CD4-positive, CD25-positive, alpha-beta regulatory T cell (primary cell): ENCODE measurements around the gene SMAD2. TPM values are rescaled to one million over a fixed set of nuclear protein-coding genes. Genes with fewer than 3 reads are reported as not detected.
A peak's percentile ranks its signal among the peaks of the same experiment; 100 is the strongest.

Source experiments
- ATAC-seq, 2 donors: fragments of 150-1000 bp; cut with Tn5 transposase; one replicate each; pipeline ENCODE4 v1.10.0; 2021; ENCODE audit warnings: low read depth in 2 of 2, moderate number of reproducible peaks in 2 of 2, moderate library complexity in 1 of 2
- DNase-seq, 3 donors: peaks; one replicate each; pipeline versions ENCODE4 v3.0.0 to v3.0.0-alpha.2; 2012 to 2022; ENCODE audit warnings: mixed read lengths in 1 of 3
- H3K27ac ChIP-seq: one replicate; pipeline ENCODE4 v1.7.0; 2013; ENCODE audit warnings: mild to moderate bottlenecking, low read length; ENCODE audit not compliant: insufficient read depth, poor library complexity, severe bottlenecking
- H3K27me3 ChIP-seq: one replicate; pipeline ENCODE4 v1.7.0; 2013; ENCODE audit warnings: low read length; ENCODE audit not compliant: control insufficient read depth, insufficient read depth
- H3K36me3 ChIP-seq: one replicate; pipeline ENCODE4 v1.7.0; 2013; ENCODE audit warnings: mild to moderate bottlenecking, low read length, moderate library complexity; ENCODE audit not compliant: control insufficient read depth, insufficient read depth
- H3K4me1 ChIP-seq: 2 replicates; pipeline ENCODE4 v1.7.0; 2013; ENCODE audit warnings: mild to moderate bottlenecking, low read length; ENCODE audit not compliant: insufficient read depth, control insufficient read depth, poor library complexity, severe bottlenecking
- H3K4me3 ChIP-seq: one replicate; pipeline ENCODE4 v1.7.0; 2013; ENCODE audit warnings: low read depth, mild to moderate bottlenecking, low read length, moderate library complexity
- H3K9me3 ChIP-seq, 2 experiments: 1 replicate in 1 of 2; 2 replicates in 1 of 2; pipeline ENCODE4 v1.7.0; 2013; ENCODE audit warnings: low read length in 2 of 2, mild to moderate bottlenecking in 1 of 2, moderate library complexity in 1 of 2; ENCODE audit not compliant: control insufficient read depth in 2 of 2
- H3K27ac Mint-ChIP-seq, 3 donors: one replicate each; pipeline ENCODE4 v1.8.0; 2020 to 2022; ENCODE audit warnings: mild to moderate bottlenecking in 3 of 3, mixed read lengths in 3 of 3, moderate library complexity in 2 of 3
- H3K27me3 Mint-ChIP-seq: one replicate; pipeline ENCODE4 v1.8.0; 2022; ENCODE audit warnings: mild to moderate bottlenecking, mixed read lengths
- H3K36me3 Mint-ChIP-seq: one replicate; pipeline ENCODE4 v1.8.0; 2020; ENCODE audit warnings: mixed read lengths
- H3K4me1 Mint-ChIP-seq, 4 donors: one replicate each; pipeline ENCODE4 v1.8.0; 2020 to 2022; ENCODE audit warnings: mixed read lengths in 4 of 4, mild to moderate bottlenecking in 1 of 4
- H3K4me3 Mint-ChIP-seq, 4 donors: one replicate each; pipeline ENCODE4 v1.8.0; 2020 to 2022; ENCODE audit warnings: mild to moderate bottlenecking in 4 of 4, mixed read lengths in 4 of 4, moderate library complexity in 3 of 4
- H3K9me3 Mint-ChIP-seq, 7 donors: one replicate each; pipeline ENCODE4 v1.8.0; 2020 to 2022; ENCODE audit warnings: mixed read lengths in 7 of 7, mild to moderate bottlenecking in 3 of 7, moderate library complexity in 2 of 7
- polyA plus RNA-seq, 4 donors: library from polyadenylated mRNA; unstranded; fragments of 300-500 nt; fragmentation: Illumina TruSeq; gene quantifications; one replicate each; pipeline ENCODE4 v1.2.3, GENCODE V29; 2021
- total RNA-seq: library from RNA; stranded (reverse); gene quantifications from one replicate; pipeline ENCODE4 v1.2.3, GENCODE V29; 2022

Gene SMAD2
- total and polyA plus RNA-seq, 5 donors from 2014 or later = 78.1 to 115 (median 94.5) TPM

GRCh38 chr18:47930931-47931717 is 665 bp upstream of the SMAD2 start:
- Histone ChIP-seq H3K27me3 (no peaks in the 10 kb centered on the region), H3K4me3 (peak overlapping the region; percentile 72), H3K9me3 (no peaks in the 10 kb centered on the region), H3K27ac (peak overlapping the region; percentile 90), H3K4me1 (peaks cover 49% of the 10 kb centered on the region), H3K36me3 (no peaks in the 10 kb centered on the region)
- Mint-ChIP-seq H3K27ac (peak overlapping the region; percentile 86 to 92 (median 91)), H3K4me3 (peak overlapping the region; percentile 85 to 89 (median 86)), H3K4me1 (peaks cover 31 to 48% (median 39%) of the 10 kb centered on the region in 4 donors), H3K9me3 (no peaks in the 10 kb centered on the region), H3K36me3 (no peaks in the 10 kb centered on the region), H3K27me3 (peaks cover 7% of the 10 kb centered on the region)
- ATAC-seq = peak; percentile 81 to 84
- peak; percentile 92 to 97 (median 95) for DNase-seq

- H3K27me3 ChIP-seq = no peaks in the 10 kb centered on the region
- peaks cover 55% of the 10 kb centered on the region for H3K4me1 ChIP-seq
- no peaks in the 10 kb centered on the region for H3K36me3 ChIP-seq
- DNase-seq (no peak), ATAC-seq (no peak)
- peak overlapping the region; percentile 86 for H3K27ac ChIP-seq
- Mint-ChIP-seq H3K4me3 (peak overlapping the region; percentile 89 to 96 (median 92)), H3K36me3 (no peaks in the 10 kb centered on the region), H3K27ac (peak overlapping the region; percentile 59 to 88 (median 66)), H3K27me3 (peaks cover 7% of the 10 kb centered on the region), H3K4me1 (peaks cover 45 to 60% (median 52%) of the 10 kb centered on the region in 4 donors), H3K9me3 (no peaks in the 10 kb centered on the region)
- no peaks in the 10 kb centered on the region for H3K9me3 ChIP-seq
- peak overlapping the region; percentile 95 for H3K4me3 ChIP-seq
Observed at GRCh38 chr18:47929681-47930198, 719 bp downstream of the SMAD2 start.

- peak in 2 of 3 donors; percentile 18 to 66 for DNase-seq
- Mint-ChIP-seq H3K27me3 (peaks cover under 1% of the 10 kb centered on the region), H3K27ac (peak overlapping the region; percentile 66 to 86 (median 79)), H3K4me3 (peak overlapping the region; percentile 86 to 96 (median 90)), H3K9me3 (no peaks in the 10 kb centered on the region), H3K4me1 (peaks cover 43 to 65% (median 50%) of the 10 kb centered on the region in 4 donors), H3K36me3 (no peaks in the 10 kb centered on the region)
- Histone ChIP-seq H3K36me3 (no peaks in the 10 kb centered on the region), H3K27me3 (no peaks in the 10 kb centered on the region), H3K4me1 (peaks cover 61% of the 10 kb centered on the region), H3K9me3 (no peaks in the 10 kb centered on the region), H3K27ac (peak overlapping the region; percentile 86), H3K4me3 (peak overlapping the region; percentile 95)
- ATAC-seq = no peak
Observed at GRCh38 chr18:47928466-47928865, 2.0 kb downstream of the SMAD2 start.

GRCh38 chr18:47926101-47926850 is 4.2 kb downstream of the SMAD2 start:
- H3K9me3 ChIP-seq = no peaks in the 10 kb centered on the region
- H3K4me3 ChIP-seq = peak overlapping the region; percentile 37
- Mint-ChIP-seq H3K4me1 (peaks cover 45 to 77% (median 53%) of the 10 kb centered on the region in 4 donors), H3K27ac (peak overlapping the region; percentile 37 to 66 (median 55)), H3K36me3 (peaks cover 5% of the 10 kb centered on the region), H3K27me3 (no peaks in the 10 kb centered on the region), H3K4me3 (peak overlapping the region; percentile 37 to 71 (median 54)), H3K9me3 (no peaks in the 10 kb centered on the region)
- DNase-seq (no peak), ATAC-seq (no peak)
- H3K27me3 ChIP-seq = no peaks in the 10 kb centered on the region
- no peaks in the 10 kb centered on the region for H3K36me3 ChIP-seq
- H3K4me1 ChIP-seq = peaks cover 66% of the 10 kb centered on the region
- peak overlapping the region; percentile 48 for H3K27ac ChIP-seq

GRCh38 chr18:47919916-47920315 is 10.5 kb downstream of the SMAD2 start:
- Histone ChIP-seq H3K27ac (no peak overlapping the region), H3K4me1 (peaks cover 39% of the 10 kb centered on the region), H3K9me3 (no peaks in the 10 kb centered on the region), H3K4me3 (no peak overlapping the region), H3K36me3 (no peaks in the 10 kb centered on the region), H3K27me3 (no peaks in the 10 kb centered on the region)
- no peaks in the 10 kb centered on the region for H3K27me3 Mint-ChIP-seq
- H3K36me3 Mint-ChIP-seq = peaks cover 9% of the 10 kb centered on the region
- H3K27ac Mint-ChIP-seq = no peak overlapping the region
- no peaks in the 10 kb centered on the region for H3K9me3 Mint-ChIP-seq
- peaks cover 24 to 93% (median 63%) of the 10 kb centered on the region in 4 donors for H3K4me1 Mint-ChIP-seq
- ATAC-seq (no peak), DNase-seq (no peak)
- no peak overlapping the region for H3K4me3 Mint-ChIP-seq

- Histone ChIP-seq H3K4me1 (peaks cover 35% of the 10 kb centered on the region), H3K27ac (peak overlapping the region; percentile 27), H3K36me3 (no peaks in the 10 kb centered on the region), H3K27me3 (no peaks in the 10 kb centered on the region), H3K4me3 (no peak overlapping the region), H3K9me3 (no peaks in the 10 kb centered on the region)
- Mint-ChIP-seq H3K36me3 (peaks cover 9% of the 10 kb centered on the region), H3K4me1 (peaks cover 39 to 94% (median 78%) of the 10 kb centered on the region in 4 donors), H3K4me3 (peak overlapping the region in 3 of 4 donors; percentile 14 to 47 (median 27)), H3K27me3 (no peaks in the 10 kb centered on the region), H3K9me3 (no peaks in the 10 kb centered on the region), H3K27ac (peak overlapping the region; percentile 45 to 70 (median 63))
- ATAC-seq = no peak
- no peak for DNase-seq
Observed at GRCh38 chr18:47917923-47918610, 12.4 kb downstream of the SMAD2 start.

GRCh38 chr18:47915930-47916329 is 14.5 kb downstream of the SMAD2 start:
- no peak overlapping the region for H3K4me3 ChIP-seq
- DNase-seq = no peak
- no peaks in the 10 kb centered on the region for H3K9me3 Mint-ChIP-seq
- peaks cover 52 to 97% (median 80%) of the 10 kb centered on the region in 4 donors for H3K4me1 Mint-ChIP-seq
- H3K27me3 ChIP-seq = no peaks in the 10 kb centered on the region
- no peak for ATAC-seq
- H3K36me3 Mint-ChIP-seq = peaks cover 4% of the 10 kb centered on the region
- H3K4me1 ChIP-seq = peaks cover 44% of the 10 kb centered on the region
- H3K27me3 Mint-ChIP-seq = no peaks in the 10 kb centered on the region
- peak overlapping the region in 2 of 3 donors; percentile 14 to 20 for H3K27ac Mint-ChIP-seq
- no peak overlapping the region for H3K27ac ChIP-seq
- H3K9me3 ChIP-seq = no peaks in the 10 kb centered on the region
- H3K36me3 ChIP-seq = no peaks in the 10 kb centered on the region
- H3K4me3 Mint-ChIP-seq = no peak overlapping the region
